CD4-positive, alpha-beta T cell treated with Interferon alpha-2 for 1 hour (primary cell): Measurements from ENCODE around the gene SOX4.
"Not testable (repeated sequence)": the region's sequence is repeated elsewhere in the genome, so short reads cannot be mapped to it uniquely, and the experiment has no call there.

Source experiments
- DNase-seq, 2 donors: peaks; one replicate each; pipeline ENCODE4 v3.0.0-alpha.2; 2020 to 2022

The SOX4 gene

GRCh38 chr6:21593412-21593926 lies at the start of gene SOX4:
Gene SOX4, plus strand, starts transcription at chr6:21593751. Its CDS starts 784 bp downstream, at chr6:21594535.
- DNase-seq: peak; percentile 77 to 87

GRCh38 chr6:21552286-21552685 lies 41.3 kb upstream of the SOX4 start:
- not testable (repeated sequence) for DNase-seq

- DNase-seq: no peak
These were observed 39.3 kb upstream of the SOX4 start for GRCh38 chr6:21554286-21554685.

GRCh38 chr6:21555197-21555596 lies 38.4 kb upstream of the SOX4 start:
- DNase-seq: no peak

GRCh38 chr6:21556511-21556910 lies 37.0 kb upstream of the SOX4 start:
- DNase-seq: no peak

- no peak for DNase-seq
These were observed 36.4 kb upstream of the SOX4 start for GRCh38 chr6:21556968-21557721.

- DNase-seq: no peak
These were observed 34.3 kb upstream of the SOX4 start for GRCh38 chr6:21559238-21559637.

GRCh38 chr6:21560249-21560648 lies 33.3 kb upstream of the SOX4 start:
- no peak for DNase-seq

GRCh38 chr6:21565431-21565830 lies 28.1 kb upstream of the SOX4 start:
- DNase-seq: no peak

GRCh38 chr6:21578523-21578922 lies 15.0 kb upstream of the SOX4 start:
- no peak for DNase-seq

GRCh38 chr6:21582651-21583050 lies 10.9 kb upstream of the SOX4 start:
- no peak for DNase-seq

- no peak for DNase-seq
These were observed 7.3 kb upstream of the SOX4 start for GRCh38 chr6:21586300-21586699.

- DNase-seq: no peak
These were observed 6.8 kb upstream of the SOX4 start for GRCh38 chr6:21586740-21587178.

GRCh38 chr6:21587179-21587960 lies 6.2 kb upstream of the SOX4 start:
- DNase-seq: peak; percentile 14 to 19

- peak in 1 of 2 donors; percentile 14 for DNase-seq
These were observed 5.5 kb upstream of the SOX4 start for GRCh38 chr6:21587961-21588480.

GRCh38 chr6:21588481-21589351 lies 4.8 kb upstream of the SOX4 start:
- DNase-seq: peak; percentile 12 to 26

GRCh38 chr6:21589352-21590345 lies 3.9 kb upstream of the SOX4 start:
- DNase-seq: peak; percentile 72 to 74

- DNase-seq: no peak
These were observed 3.2 kb upstream of the SOX4 start for GRCh38 chr6:21590346-21590745.

GRCh38 chr6:21591446-21591845 lies 2.1 kb upstream of the SOX4 start:
- no peak for DNase-seq

- DNase-seq: no peak
These were observed 598 bp upstream of the SOX4 start for GRCh38 chr6:21592953-21593352.

- peak in 1 of 2 donors; percentile 19 for DNase-seq
These were observed 420 bp downstream of the SOX4 start for GRCh38 chr6:21593927-21594415.
